Measurements from ENCODE around the gene GNAO1.

GNAO1 gene

DNA sequence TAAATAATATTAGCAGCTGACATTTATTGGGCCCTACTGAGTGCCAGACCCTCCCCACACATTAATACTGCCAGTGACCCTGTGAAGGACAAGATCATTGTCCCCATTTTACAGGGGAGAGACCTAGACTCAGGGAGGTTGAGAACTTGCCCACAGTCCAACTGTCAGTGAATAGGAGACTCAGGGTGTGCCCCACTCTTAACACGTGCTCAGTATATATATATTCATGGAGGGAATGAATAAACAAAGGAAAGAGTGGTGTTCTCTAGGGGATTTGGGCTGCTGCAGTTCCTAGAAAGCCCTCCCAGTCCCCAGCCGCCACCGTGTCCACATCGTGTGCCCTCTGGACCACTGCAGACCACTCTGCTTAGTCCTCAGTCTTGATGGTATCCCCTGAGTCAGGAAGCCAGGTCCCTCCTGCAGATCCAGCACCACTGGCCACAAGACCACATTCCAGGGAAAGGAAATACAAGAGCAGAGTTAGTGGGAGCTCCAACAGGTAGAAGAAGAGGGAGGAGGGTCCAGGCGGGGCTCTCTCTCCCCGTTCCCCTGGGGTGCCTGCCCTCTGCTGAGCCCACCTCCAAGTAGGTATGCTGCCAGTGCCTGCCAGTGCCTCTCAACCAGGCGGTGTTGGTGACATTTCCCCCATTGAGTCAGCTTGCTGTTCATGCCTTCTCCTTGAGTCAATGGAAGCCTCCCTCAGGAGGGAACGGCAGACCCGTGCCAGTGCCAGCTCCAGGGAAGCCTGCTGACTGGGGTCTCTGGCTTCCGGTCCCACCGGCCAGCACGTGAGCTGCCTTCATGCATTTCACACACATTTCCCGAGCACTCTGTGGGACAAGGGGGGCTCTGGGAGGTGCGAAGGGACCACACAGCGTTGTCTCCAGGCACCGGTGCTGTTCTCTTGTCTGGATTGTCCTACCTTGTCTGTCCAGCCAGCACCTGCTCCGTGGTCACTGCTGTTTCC is 75.6 kb downstream of the GNAO1 start:
- no peak for DNase-seq (ENCODE audit: low spot score)

- no peak for DNase-seq (ENCODE audit: low spot score)
These were observed 76.6 kb downstream of the GNAO1 start for GRCh38 chr16:56267888-56268287.

DNA sequence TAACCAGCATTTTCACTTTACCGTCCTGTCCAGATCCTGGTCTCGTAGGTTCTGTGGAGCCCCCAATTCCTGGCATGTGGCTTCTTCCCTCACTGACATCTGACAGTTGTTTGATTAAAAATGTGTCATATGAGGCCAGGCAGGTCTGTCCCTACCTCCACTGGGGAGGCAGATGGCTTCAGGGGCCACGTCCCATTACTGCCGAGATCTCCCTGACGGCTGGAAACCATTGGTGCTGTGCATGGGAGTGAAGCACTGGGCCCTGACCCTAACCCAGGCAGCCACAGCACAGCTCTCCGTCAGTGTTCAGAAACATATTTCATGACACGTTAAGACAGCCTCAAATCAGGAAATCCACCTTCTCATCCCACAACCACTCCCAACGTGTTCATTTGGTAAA is 77.5 kb downstream of the GNAO1 start:
- DNase-seq (ENCODE audit: low spot score): no peak

GRCh38 chr16:56269281-56269680 is 78.0 kb downstream of the GNAO1 start:
- no peak for DNase-seq (ENCODE audit: low spot score)

DNA sequence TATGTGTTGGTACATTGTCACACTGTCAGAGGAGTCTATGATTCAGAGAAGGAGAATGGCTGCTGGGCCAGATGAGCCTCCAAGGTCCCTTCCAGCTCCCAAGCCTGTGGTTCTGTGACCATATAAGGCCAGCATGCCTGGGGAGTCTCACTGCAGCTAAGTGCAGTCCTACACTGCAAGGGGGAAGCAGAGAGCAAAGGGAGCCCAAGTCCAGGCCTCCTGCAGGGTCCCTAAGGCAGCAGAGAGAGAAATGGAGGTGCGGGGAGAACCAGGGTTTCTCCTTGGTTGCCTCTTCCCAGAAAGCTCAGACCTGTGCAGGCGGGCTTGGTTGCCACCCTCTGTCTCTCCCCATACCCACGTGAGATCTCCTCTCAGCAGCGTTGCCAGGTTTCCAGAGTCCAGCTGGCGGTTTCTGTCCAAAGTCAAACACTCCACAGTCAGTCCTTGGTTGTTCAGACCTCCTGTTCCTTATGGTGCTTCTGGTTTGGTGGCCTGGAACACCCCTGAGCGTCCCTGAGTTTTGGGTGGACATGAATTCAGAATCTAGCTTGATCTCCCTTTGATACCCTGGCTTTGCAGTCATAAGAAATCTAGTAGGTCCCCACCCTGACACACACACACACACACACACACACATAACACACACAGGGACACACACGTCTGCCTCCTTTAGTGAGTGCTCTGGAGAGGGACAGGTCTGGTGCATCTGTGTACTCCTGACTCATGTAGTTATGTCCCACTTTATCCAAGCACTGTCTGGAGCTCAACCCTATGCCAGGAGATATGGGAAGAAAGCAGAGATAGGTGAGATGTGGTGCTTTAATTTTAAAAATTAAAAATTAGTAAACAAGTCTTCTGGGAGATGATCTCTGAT is 78.8 kb downstream of the GNAO1 start:
- DNase-seq (ENCODE audit: low spot score): peak; percentile 7

GRCh38 chr16:56270828-56271227 is 79.5 kb downstream of the GNAO1 start:
- DNase-seq (ENCODE audit: low spot score): no peak

GRCh38 chr16:56272583-56272894 is 81.2 kb downstream of the GNAO1 start:
- no peak for DNase-seq (ENCODE audit: low spot score)

- no peak for DNase-seq (ENCODE audit: low spot score)
These were observed 82.3 kb downstream of the GNAO1 start for GRCh38 chr16:56273615-56274014.

DNA sequence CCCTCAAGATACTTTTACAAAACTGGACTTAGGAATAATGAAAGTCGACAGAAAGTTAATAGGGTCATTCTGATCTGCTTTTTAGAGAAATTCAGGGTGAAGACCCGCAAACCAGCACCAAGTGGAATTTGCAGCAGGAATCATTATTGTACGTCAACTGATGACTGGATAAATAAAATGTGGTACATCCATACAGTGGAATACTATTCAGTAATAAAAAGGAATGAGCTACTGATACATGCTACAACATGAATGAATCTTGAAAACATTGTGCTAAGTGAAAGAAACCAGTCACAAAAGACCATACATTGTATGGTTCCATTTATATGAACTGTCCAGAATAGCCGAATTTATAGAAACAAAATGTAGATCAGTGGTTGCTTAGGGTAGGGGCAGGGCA is 83.1 kb downstream of the GNAO1 start:
- no peak for DNase-seq (ENCODE audit: low spot score)

DNA sequence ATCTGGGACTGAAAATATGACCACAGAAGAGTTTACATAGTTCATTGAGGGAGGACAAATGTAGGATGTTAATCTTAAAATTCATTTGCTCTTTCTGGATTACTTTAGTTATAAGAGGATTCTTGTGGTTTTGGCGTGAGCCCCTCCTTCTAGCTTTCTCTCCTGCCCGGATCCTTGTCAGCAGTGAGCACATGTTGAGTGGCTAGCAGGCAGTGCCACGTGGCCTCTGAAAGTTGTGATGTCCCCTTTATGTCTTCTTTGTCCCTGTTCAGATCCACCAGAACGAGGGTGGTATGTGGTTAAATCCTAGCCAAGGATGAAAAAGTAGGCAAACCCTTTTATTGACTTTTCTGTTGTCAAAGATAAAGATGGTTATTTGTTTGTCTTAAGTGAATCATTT is 83.8 kb downstream of the GNAO1 start:
- DNase-seq (ENCODE audit: low spot score): no peak

- no peak for DNase-seq (ENCODE audit: low spot score)
These were observed 84.5 kb downstream of the GNAO1 start for GRCh38 chr16:56275801-56276200.

GRCh38 chr16:56277075-56277474 is 85.8 kb downstream of the GNAO1 start:
- no peak for DNase-seq (ENCODE audit: low spot score)

- DNase-seq (ENCODE audit: low spot score): no peak
These were observed 87.0 kb downstream of the GNAO1 start for GRCh38 chr16:56278196-56278855.

DNA sequence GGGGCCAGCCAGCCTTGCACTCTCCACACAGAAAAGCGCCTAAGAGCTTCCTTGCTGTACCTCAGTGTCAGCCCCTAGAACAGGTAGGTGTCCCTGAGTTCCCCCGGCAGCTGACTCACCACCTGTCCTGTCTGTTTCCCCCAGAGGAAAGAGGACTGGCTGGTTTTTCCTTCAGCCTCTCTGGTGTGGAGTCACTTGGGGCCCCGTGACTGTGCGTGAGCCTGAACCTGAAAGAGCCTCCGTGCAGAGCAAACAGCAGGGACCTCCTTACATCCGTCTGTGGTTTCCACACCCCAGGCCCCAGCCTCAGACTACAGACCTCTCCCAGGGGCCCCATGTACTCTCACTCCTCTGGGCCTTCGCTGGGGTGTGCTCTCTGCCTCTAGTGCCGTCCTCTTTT is 87.8 kb downstream of the GNAO1 start:
- DNase-seq (ENCODE audit: low spot score): no peak

DNA sequence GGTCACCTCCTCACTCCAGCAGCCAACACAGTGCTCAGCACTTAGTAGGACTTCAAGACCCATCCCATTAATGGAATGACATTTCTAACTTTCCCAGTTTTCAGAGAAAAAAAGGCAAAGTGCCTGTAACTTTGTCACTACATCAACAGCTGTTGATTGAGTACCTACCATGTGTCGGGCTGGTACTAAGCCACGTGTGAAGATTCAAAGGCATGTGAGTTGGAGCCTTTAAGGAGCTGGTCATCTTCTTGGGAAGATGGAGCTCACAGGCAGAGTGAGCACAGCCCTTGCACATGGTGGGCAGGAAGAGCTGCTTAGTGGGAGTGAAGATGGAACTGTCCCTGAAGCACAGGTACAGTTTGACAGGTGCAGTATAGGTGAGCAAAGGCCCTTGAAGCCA is 88.6 kb downstream of the GNAO1 start:
- DNase-seq (ENCODE audit: low spot score): no peak

DNA sequence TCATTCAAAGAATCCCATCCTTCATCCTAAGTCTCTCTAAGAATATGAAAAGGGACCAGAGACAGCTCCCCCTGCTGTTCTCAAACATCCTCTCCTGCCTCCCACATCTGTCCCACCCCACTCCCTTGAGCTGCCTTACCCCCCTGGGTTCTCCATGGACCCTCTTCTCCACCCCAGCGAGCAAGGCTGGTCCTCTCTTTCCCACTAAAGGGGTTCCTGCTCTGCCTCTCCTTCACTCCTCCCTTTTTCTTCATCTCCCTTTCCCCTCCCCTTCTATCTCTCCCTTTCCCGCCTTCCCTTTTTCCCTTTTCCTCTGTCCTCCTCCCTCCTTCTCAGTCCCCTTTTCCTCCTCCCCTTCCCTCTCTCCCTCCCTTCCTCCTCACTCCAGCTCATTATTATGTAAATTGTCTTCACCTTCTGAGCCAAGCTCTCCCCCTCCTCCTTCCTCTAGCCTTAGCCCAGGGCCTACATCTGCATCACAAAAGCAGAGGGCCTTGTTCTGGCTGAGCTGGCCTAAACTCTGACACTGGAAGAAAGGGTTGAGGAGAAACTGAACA is 90.0 kb downstream of the GNAO1 start:
- no peak for DNase-seq (ENCODE audit: low spot score)

DNA sequence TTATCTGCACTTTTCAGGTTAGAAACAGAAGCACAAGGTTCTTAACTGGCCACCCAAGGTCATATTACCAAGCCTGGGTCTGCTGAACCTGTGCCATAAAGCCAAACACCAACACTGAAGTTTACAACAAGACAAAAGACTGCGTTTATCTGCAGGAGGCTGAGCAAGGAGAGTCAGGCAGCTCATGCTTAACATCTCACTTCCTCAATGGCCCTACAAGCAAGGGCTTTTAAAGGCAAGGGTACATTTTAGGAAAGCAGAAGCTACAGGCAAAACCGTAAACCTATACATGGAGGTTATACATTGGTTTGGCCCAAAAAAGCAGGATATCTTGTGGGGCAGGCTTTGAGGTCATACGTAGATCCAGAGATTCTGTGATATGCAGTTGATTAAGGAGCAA is 91.2 kb downstream of the GNAO1 start:
- no peak for DNase-seq (ENCODE audit: low spot score)

DNA sequence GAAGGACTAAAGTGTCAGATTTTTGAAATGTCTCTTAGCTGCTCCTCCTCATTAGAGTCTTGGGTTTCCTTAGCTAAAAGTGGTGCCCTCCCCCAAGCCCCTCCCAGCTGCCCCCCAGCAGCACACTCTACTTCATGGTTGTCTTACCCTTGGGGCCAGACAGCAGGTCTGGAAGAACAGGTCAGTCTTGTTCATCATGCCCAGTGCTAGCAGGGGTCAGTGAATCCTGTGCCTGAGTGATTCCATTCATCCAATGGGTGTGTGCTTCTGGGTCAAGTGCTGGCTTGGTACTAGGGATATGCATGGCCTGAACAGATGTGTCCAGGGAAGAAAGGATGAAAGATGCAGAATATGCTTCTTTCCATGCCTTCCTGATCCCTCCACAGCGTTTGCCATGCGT is 93.2 kb downstream of the GNAO1 start:
- no peak for DNase-seq (ENCODE audit: low spot score)

DNA sequence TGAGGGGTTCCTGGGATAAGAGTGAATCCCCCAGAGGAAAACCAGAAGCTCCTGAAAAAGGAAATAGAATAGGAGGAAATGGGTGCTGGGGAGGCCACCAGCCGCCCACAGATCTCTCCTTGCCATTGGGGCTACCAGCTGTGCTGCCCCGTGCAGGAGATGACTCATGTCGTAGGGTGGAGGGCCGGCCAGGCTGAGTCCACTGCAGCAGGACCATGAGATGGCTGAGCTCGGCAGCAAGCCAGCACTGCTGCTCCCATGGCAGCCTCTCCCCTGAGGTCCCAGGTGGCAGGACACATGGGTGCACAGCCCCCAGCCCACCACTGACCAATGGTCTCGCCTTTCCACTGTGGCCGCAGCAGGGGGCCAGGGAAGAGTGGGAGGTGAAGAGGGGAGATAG is 95.5 kb downstream of the GNAO1 start:
- DNase-seq (ENCODE audit: low spot score): no peak

- no peak for DNase-seq (ENCODE audit: low spot score)
These were observed 96.7 kb downstream of the GNAO1 start for GRCh38 chr16:56288019-56288418.

DNA sequence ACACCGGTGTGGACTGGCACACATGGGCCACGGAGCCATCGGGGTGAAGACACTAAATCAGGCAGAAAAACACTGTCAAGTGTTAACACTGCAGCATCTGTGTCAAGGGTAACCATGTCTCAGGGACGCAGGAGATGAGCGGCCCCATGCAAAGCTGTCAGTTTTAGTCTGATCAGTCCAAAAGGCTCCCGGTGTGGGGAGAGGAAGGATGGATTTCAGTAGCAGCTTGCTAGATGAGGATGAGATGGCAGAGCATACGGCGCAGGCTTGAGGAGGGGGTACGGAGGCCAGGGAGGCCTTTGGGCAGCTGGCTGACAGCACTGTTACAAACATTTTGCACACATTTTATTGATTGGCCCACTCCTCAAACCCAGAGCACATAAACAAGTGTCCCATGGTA is 98.1 kb downstream of the GNAO1 start:
- DNase-seq (ENCODE audit: low spot score): no peak

GRCh38 chr16:56289862-56290261 is 98.6 kb downstream of the GNAO1 start:
- no peak for DNase-seq (ENCODE audit: low spot score)
